GM10847 (cell line): ENCODE results near the gene TBC1D14.

ENCODE experiments used
- POLR2A ChIP-seq: IDR thresholded peaks from 2 replicates; pipeline ENCODE4 v1.6.1; 2011; ENCODE audit not compliant: insufficient read length; ENCODE audit errors: extremely low read depth

TBC1D14 gene

GRCh38 chr4:7016512-7016911 lies 106.9 kb downstream of the TBC1D14 start:
- TF ChIP-seq POLR2A, result no peak

- no peak for TF ChIP-seq POLR2A
Measured at GRCh38 chr4:7017446-7018048, 107.9 kb downstream of the TBC1D14 start.

- TF ChIP-seq POLR2A, result no peak
Measured at GRCh38 chr4:7018281-7018680, 108.7 kb downstream of the TBC1D14 start.

GRCh38 chr4:7019367-7019766 lies 109.7 kb downstream of the TBC1D14 start:
- TF ChIP-seq POLR2A, result no peak

- no peak for TF ChIP-seq POLR2A
Measured at GRCh38 chr4:7020290-7020689, 110.7 kb downstream of the TBC1D14 start.

GRCh38 chr4:7020856-7021255 lies 111.2 kb downstream of the TBC1D14 start:
- TF ChIP-seq POLR2A, result no peak

GRCh38 chr4:7021355-7021754 lies 111.7 kb downstream of the TBC1D14 start:
- TF ChIP-seq POLR2A, result no peak

- TF ChIP-seq POLR2A, result no peak
Measured at GRCh38 chr4:7021930-7022664, 112.5 kb downstream of the TBC1D14 start.

- no peak for TF ChIP-seq POLR2A
Measured at GRCh38 chr4:7023486-7023885, 113.9 kb downstream of the TBC1D14 start.

GRCh38 chr4:7023901-7024300 lies 114.3 kb downstream of the TBC1D14 start:
- no peak for TF ChIP-seq POLR2A

GRCh38 chr4:7024336-7024890 lies 114.8 kb downstream of the TBC1D14 start:
- TF ChIP-seq POLR2A, result no peak

- no peak for TF ChIP-seq POLR2A
Measured at GRCh38 chr4:7025040-7025602, 115.5 kb downstream of the TBC1D14 start.

GRCh38 chr4:7026107-7026506 lies 116.5 kb downstream of the TBC1D14 start:
- TF ChIP-seq POLR2A, result no peak

- TF ChIP-seq POLR2A, result no peak
Measured at GRCh38 chr4:7027284-7027683, 117.7 kb downstream of the TBC1D14 start.

GRCh38 chr4:7027913-7028312 lies 118.3 kb downstream of the TBC1D14 start:
- TF ChIP-seq POLR2A, result no peak

GRCh38 chr4:7029212-7029611 lies 119.6 kb downstream of the TBC1D14 start:
- no peak for TF ChIP-seq POLR2A

- TF ChIP-seq POLR2A, result no peak
Measured at GRCh38 chr4:7029921-7030320, 120.3 kb downstream of the TBC1D14 start.

- TF ChIP-seq POLR2A, result no peak
Measured at GRCh38 chr4:7030856-7031255, 121.2 kb downstream of the TBC1D14 start.
